GM18861 (cell line): ENCODE measurements around the gene ZNF587.
"Not testable (repeated sequence)": the region's sequence is repeated elsewhere in the genome, so short reads cannot be mapped to it uniquely, and the experiment has no call there.

Experiments
- ATAC-seq: cut with Tn5 transposase; IDR thresholded peaks from one replicate; pipeline ENCODE4 v1.9.1; 2021; ENCODE audit not compliant: unreplicated experiment

The ZNF587 gene

GRCh38 chr19:57886046-57886445 lies 36.4 kb downstream of the ZNF587 start:
- ATAC-seq = no peak

GRCh38 chr19:57887195-57887941 lies 37.7 kb downstream of the ZNF587 start:
- ATAC-seq = no peak

- ATAC-seq = no peak
Measured at GRCh38 chr19:57888107-57888559, 38.5 kb downstream of the ZNF587 start.

GRCh38 chr19:57888560-57889231 lies 39.0 kb downstream of the ZNF587 start, which contains the start of gene ZNF814:
Gene ZNF814 (minus strand): TSS chr19:57889037. CDS start chr19:57888802, 235 bp downstream.
- peak; percentile 42 for ATAC-seq

GRCh38 chr19:57890706-57891105 lies 41.0 kb downstream of the ZNF587 start:
- not testable (repeated sequence) for ATAC-seq

- no peak for ATAC-seq
Measured at GRCh38 chr19:57900311-57900710, 50.7 kb downstream of the ZNF587 start.

- ATAC-seq = no peak
Measured at GRCh38 chr19:57903618-57904184, 54.0 kb downstream of the ZNF587 start.

- no peak for ATAC-seq
Measured at GRCh38 chr19:57905258-57905657, 55.6 kb downstream of the ZNF587 start.

GRCh38 chr19:57907394-57907793 lies 57.7 kb downstream of the ZNF587 start:
- no peak for ATAC-seq

- ATAC-seq = no peak
Measured at GRCh38 chr19:57914531-57914930, 64.9 kb downstream of the ZNF587 start.
